Type B pancreatic cell (in vitro differentiated cells): Measurements from ENCODE around the gene CHCHD1. TPM values are rescaled to one million over a fixed set of nuclear protein-coding genes. Genes with fewer than 3 reads are reported as not detected.

Experiments
- DNase-seq: peaks from one replicate; pipeline ENCODE4 v3.0.0; 2021; ENCODE audit warnings: mixed read lengths; ENCODE audit not compliant: unreplicated experiment; ENCODE audit errors: extremely low spot score
- H3K27ac Mint-ChIP-seq: 2 replicates; pipeline ENCODE4 v1.8.0; 2021; ENCODE audit warnings: mild to moderate bottlenecking, mixed read lengths
- H3K27me3 Mint-ChIP-seq: 2 replicates; pipeline ENCODE4 v1.8.0; 2021; ENCODE audit warnings: mixed read lengths
- H3K36me3 Mint-ChIP-seq: 2 replicates; pipeline ENCODE4 v1.8.0; 2021; ENCODE audit warnings: mixed read lengths
- H3K4me1 Mint-ChIP-seq: one replicate; pipeline ENCODE4 v1.8.0; 2021; ENCODE audit warnings: mixed read lengths; ENCODE audit not compliant: unreplicated experiment
- H3K4me3 Mint-ChIP-seq: 2 replicates; pipeline ENCODE4 v1.8.0; 2021; ENCODE audit warnings: mild to moderate bottlenecking, mixed read lengths
- H3K9me3 Mint-ChIP-seq: 2 replicates; pipeline ENCODE4 v1.8.0; 2021; ENCODE audit warnings: mixed read lengths
- CTCF ChIP-seq: fragments of 200-600 bp; sonication (generic); conservative IDR thresholded peaks from 2 replicates; pipeline ENCODE4 v1.5.0; 2021; ENCODE audit warnings: antibody characterized with exemption, mild to moderate bottlenecking
- total RNA-seq: library from RNA; stranded (reverse); gene quantifications from 2 replicates; pipeline ENCODE4 v1.2.1, GENCODE V29; 2021; ENCODE audit warnings: low replicate concordance

CHCHD1 gene
- total RNA-seq, 1 donor from 2014 or later, result 32.6 TPM

- Mint-ChIP-seq H3K36me3 (peaks cover 45% of the 10 kb centered on the region), H3K4me3 (no peak overlapping the region), H3K9me3 (no peaks in the 10 kb centered on the region), H3K4me1 (no peaks in the 10 kb centered on the region), H3K27me3 (no peaks in the 10 kb centered on the region), H3K27ac (peak overlapping the region; percentile 0)
- no peak for DNase-seq
- TF ChIP-seq CTCF, result no peak
Observed at GRCh38 chr10:73762915-73763314, 18.9 kb upstream of the CHCHD1 start.

- Mint-ChIP-seq H3K4me3 (no peak overlapping the region), H3K9me3 (no peaks in the 10 kb centered on the region), H3K4me1 (no peaks in the 10 kb centered on the region), H3K27ac (no peak overlapping the region), H3K27me3 (no peaks in the 10 kb centered on the region), H3K36me3 (peaks cover 45% of the 10 kb centered on the region)
- TF ChIP-seq CTCF, result no peak
- no peak for DNase-seq
Observed at GRCh38 chr10:73763343-73763742, 18.5 kb upstream of the CHCHD1 start.

- no peak for DNase-seq
- Mint-ChIP-seq H3K27ac (no peak overlapping the region), H3K4me1 (no peaks in the 10 kb centered on the region), H3K9me3 (no peaks in the 10 kb centered on the region), H3K27me3 (no peaks in the 10 kb centered on the region), H3K36me3 (peaks cover 51% of the 10 kb centered on the region), H3K4me3 (no peak overlapping the region)
- no peak for TF ChIP-seq CTCF
Observed at GRCh38 chr10:73765066-73765465, 16.8 kb upstream of the CHCHD1 start.

- peaks cover 4% of the 10 kb centered on the region for H3K4me1 Mint-ChIP-seq
- H3K27ac Mint-ChIP-seq, result peak overlapping the region; percentile 24
- no peak for DNase-seq
- no peaks in the 10 kb centered on the region for H3K27me3 Mint-ChIP-seq
- H3K36me3 Mint-ChIP-seq, result peaks cover 36% of the 10 kb centered on the region
- no peak overlapping the region for H3K4me3 Mint-ChIP-seq
- TF ChIP-seq CTCF, result no peak
- no peaks in the 10 kb centered on the region for H3K9me3 Mint-ChIP-seq
Observed at GRCh38 chr10:73768881-73769280, 13.0 kb upstream of the CHCHD1 start.

- Mint-ChIP-seq H3K4me1 (peaks cover 8% of the 10 kb centered on the region), H3K4me3 (no peak overlapping the region), H3K9me3 (no peaks in the 10 kb centered on the region), H3K27me3 (no peaks in the 10 kb centered on the region), H3K36me3 (peaks cover 34% of the 10 kb centered on the region), H3K27ac (peak overlapping the region; percentile 24)
- TF ChIP-seq CTCF, result no peak
- no peak for DNase-seq
Observed at GRCh38 chr10:73769396-73769795, 12.5 kb upstream of the CHCHD1 start.

GRCh38 chr10:73771722-73772280, 10.0 kb upstream of the CHCHD1 start:
- Mint-ChIP-seq H3K27ac (peak overlapping the region; percentile 90), H3K9me3 (no peaks in the 10 kb centered on the region), H3K36me3 (peaks cover 17% of the 10 kb centered on the region), H3K27me3 (no peaks in the 10 kb centered on the region), H3K4me3 (peak overlapping the region; percentile 95), H3K4me1 (peaks cover 19% of the 10 kb centered on the region)
- no peak for DNase-seq
- no peak for TF ChIP-seq CTCF
